NCI-H1105 (cell line): ENCODE measurements around the gene IGLL5.
A peak's percentile ranks its signal among the peaks of the same experiment; 100 is the strongest.

Experiments used
- DNase-seq: peaks from one replicate; lab custom pipeline; 2025; lab: John Stamatoyannopoulos, UW

Gene IGLL5

DNA sequence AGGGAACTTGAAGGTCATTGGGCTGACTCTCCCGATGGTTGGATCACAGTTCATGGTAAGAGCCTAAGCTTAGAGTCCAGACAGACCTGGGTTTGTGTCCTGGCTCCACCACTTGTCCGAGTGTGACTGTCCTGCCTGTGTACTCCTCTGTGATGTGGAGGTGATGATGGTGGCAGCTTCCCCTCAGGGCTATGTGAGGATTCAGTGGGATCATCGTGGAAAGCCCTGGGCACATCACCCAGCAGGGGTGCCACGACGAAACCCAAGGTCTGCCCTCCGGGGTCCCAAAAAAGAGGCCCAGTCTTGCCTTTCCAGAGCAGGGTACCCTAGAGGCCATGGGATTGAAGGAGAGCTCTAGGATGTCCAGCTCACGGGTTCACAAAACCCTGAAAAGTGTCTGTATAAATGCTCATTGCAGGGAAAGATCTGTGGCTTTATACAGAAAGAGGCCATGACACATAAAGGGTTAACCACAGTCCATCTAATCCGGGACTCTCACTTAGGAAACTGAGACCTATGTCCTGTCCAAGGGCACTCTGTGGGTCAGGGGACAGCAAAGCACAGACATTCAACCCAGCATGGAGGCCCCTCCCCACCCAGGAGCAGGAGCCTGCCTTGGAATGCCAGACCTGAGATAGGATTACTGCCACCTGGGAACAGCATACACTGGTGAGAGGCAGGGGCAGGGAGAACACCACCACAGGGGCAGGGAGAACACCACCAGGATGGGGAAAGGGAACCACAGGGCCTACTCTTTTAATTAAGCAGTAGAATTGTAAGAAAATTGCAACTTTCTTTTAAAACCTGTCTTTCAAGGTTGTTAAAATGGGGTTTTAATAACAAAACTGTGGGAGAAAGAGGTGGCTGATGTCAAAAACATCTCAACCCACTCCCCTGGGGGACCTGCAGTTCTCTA lies 51.3 kb downstream of the IGLL5 start:
- DNase-seq = no peak

DNA sequence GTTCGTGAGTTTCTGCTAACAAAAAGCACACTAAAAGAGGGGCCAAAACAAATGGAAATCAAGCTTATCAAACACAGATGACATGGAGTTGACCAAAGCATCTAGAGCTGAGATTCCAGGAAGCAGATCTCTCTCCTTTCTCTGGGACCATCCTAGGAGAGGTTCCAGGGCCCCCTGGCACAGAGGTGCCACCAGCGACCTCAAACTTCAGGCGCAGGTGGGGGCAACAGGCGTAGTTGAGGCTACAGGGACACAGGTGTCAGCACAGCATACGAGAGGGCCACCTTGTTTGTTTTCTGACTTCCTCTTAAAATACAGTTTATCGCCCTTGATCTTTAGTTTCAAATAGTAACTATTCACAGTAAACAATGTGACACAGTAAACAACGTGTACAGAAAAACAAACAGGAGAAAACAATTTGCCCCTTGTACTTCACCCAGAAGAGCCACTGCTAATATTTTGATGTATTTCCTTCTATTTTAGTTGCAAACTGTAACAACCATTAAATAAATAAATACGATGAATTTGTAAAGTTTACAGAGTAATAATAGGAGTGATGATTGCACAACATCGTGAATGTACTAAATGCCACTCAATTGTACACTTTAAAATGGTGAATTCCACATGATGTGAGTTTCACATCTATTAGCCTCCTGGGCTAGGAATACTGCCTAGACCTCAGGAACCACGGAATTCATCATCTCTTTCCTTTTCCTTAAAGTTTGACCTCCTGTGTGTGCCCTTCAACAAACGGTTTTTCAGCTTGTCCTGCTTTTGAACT lies 52.2 kb downstream of the IGLL5 start:
- DNase-seq = no peak

DNA sequence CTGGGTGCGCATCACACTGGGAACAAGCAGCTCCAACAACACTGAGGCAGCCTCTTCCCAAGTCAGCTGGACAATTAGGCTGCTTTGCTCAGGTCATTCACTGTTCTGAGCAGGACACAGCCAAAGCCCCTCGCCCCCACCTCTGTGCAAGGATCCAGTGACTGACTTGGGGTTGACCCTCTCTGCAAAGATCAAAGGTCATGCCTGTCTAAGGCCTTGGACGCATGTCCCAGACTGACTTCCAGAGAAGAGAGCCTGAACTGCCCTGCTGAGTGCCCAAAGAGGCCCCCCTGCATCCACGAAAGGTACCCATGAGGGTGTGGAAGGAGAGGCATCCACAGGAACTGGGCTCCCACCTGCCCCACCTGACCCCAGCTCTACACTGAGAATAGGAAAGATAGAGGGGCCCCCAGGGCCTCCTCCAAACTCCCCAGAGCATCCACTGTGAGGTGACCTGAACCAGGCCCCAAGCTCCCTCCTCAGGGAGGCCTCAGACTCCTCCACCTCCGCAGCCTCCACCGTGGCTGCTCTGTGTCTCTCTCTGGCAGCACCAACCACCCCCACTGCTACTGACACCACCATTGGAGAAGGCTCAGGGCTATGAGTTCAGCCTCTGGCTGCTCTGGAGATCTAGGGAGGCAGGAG lies 53.5 kb downstream of the IGLL5 start:
- no peak for DNase-seq

DNA sequence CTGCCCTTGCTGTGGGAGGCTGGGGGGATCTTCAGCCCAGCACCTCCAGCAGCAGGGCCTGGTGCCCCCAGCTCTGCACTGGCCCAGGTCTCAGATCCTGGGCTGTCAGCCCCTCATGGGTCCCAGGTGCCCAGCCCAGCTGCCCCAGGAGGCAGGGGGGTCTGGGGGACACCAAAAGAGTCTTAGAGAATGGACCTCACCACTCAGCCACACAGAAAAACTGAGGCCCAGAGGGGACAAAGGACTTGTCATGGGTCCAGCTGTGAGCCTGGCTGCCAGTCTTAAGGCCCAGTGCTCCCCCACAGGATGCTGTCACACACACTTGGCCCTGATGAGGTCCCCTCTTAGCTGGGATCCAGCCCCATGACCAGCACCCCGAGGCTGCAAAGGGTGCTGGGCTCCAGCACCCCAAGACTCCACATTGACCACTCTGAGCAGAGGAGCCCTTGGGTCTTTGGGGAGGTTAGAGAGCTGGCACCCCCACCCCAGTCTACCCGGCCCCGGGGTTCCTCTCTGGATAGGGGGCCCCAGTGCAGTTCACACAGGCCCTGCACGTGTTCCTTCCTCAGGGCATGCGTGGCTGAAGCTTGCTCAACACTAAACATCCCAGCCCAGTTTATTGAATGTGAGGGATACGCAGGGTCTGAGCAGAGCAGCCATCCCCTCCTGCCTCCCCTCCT lies 54.4 kb downstream of the IGLL5 start:
- no peak for DNase-seq

DNA sequence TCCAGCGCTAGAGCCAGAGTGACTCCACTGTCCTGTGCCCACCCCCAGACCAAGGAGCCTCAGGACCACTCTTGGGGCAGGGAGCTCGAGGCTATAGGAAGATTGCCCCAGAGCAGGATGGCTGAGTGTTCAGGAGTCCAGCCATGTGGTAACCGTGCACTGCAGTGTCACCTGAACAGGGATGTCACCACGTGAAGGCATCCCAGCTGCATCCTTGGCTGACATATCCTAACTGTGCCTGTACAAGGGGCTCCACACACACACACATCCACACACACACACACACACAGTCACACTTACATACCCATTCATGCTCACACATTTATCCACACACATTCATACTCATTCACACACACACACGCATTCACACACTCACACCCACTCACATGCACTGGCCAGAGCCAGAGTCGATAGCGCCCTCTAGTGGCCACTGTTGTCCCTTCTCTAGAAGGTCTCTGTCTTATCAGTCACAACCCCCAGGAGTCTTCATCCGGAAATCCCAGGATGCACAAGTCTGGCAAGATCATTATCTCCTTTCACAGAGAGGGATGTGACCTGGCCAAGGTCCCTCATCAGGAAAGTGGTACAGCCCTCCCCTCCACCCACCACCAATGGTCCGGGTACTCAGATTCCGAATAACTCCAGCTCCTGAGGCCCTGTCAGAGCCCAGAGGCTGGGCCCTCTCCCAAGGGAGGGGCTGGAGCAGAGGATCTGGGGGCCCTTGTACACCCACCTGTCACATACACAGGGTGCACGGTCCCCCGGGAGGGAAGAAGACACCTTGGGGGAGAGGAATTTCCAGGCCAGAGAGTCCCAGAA lies 55.1 kb downstream of the IGLL5 start:
- peak; percentile 15 for DNase-seq

DNA sequence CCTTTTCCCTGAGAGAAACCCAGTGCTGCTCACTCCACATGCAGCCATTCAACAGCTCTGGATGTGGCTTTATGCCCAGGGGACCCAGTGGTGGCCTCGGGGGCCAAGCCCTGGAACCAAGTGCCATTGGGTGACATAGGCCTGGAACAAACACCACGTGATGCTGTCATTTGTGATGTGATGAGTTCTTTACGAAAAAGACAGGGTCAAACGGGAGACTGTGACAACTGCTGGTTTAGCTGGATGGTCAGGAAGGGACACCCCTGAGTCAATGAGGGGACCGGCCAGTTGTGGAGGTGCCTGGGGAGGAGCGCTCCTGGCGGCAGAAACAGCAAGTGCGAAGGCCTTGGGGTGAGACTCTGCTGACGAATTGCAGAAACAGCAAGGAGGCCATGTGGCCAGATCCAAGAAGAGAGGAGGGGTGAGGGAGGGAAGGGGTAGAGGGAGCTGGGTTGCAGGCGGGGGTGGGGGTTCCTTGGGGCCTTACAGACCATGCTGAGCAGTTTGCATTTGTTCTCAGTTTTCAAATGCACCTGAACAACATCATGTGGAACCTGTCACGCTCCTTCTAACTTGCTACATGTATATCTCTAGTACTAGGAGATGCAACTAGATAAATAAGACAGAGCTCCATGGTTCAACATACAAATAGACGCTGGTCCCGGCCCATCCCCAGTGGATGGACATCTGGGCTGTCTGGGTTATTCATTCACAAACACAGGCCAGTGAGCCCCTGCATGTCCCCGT lies 56.1 kb downstream of the IGLL5 start:
- no peak for DNase-seq

DNA sequence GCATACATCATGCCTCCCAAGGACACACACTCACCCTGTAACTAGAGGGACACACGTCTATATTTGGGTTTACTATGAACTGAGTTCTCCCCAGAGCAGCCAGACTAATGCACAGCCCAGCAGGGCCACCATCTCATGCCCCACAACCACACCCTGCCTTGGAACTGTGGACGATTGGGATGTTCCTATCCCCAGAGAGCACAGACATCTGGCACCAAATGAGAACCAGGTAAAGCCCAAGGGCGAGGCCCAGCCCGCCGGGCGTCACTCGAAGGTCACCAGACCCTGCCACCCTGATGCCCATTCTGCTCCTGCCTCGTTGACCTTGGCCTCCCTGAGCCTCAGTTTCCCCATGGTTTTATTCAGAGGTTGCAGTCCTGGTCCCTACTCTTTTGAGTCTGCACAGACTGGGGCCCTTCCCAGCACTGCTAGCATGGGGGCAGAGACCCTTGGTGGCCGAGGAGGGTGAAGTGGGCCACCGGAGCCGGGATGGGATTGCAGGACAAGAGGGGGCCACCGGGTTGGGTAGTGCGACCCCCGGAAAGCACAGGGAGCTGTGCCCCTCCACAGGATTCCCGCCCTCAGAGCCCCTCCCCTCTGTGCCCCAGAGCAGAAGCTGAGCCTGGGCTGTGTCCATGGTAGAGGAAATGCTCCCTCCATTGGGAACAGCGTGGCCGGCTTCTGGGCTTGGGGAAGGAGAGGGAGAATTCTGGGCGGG lies 56.8 kb downstream of the IGLL5 start:
- no peak for DNase-seq

DNA sequence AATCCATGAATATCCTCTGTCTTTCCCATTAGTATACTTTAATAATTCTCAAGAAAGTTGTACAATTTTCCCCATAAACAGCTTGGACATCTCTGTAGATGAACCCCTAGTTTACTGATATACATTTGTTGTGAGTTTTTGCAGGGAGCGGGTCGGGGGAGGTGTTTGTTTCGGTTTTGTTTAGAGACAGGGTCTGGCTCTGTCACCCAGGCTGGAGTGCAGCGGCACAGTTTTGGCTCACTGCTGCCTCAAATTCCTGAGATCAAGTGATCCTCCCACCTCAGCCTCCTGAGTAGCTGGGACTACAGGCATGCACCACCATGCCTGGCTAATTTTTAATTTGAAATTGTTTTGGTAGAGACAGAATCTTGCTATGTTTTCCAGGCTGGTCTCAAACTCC lies 57.6 kb downstream of the IGLL5 start:
- DNase-seq = no peak
